ENCODE results near the gene ASTN2.

Gene ASTN2

GRCh38 chr9:117293206-117294114 is 121.4 kb downstream of the ASTN2 start:
- no peak for DNase-seq

GRCh38 chr9:117290856-117291622 is 123.8 kb downstream of the ASTN2 start:
- DNase-seq = no peak

DNA sequence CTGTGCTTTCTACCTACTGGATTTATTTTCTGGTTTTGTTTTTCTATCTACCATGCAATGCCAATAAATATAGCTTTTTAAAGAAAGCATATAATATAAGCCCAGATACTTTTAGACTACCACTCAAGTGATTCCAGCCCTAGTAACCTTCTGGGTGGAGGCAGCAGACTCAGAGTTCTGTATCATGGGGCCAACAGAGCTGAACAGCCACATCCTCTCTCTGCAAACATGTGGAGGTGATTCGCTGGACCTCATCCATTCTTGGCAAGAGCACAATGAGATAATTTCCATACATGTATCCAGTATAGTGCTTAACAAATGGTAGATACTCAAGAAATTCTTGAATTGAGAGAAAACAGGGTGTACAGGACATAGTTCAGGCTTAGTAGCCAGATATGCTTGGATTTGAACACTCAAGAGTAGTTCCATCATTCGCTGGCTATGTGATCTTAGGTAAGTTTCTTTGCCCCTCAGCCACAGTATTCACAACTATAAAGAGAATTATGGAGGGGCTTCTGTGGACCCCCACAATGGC is 124.5 kb downstream of the ASTN2 start:
- DNase-seq = no peak

DNA sequence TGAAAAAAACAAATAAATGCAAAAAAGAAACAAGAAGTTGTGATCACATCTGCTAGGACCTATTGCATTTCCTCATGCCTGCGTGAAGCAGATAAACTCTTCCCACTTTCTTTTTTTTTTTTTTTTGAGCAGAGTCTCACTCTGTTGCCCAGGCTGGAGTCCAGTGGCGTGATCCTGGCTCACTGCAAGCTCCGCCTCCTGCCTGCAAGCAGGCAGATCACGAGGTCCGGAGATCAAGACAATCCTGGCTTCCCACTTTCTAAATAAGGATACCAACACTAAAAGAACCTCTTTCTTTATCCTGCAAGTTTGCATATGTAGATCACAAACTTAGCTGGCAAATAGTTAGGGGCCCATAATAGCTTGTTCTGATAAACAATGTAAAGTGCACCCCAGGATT is 128.6 kb downstream of the ASTN2 start:
- no peak for DNase-seq

DNA sequence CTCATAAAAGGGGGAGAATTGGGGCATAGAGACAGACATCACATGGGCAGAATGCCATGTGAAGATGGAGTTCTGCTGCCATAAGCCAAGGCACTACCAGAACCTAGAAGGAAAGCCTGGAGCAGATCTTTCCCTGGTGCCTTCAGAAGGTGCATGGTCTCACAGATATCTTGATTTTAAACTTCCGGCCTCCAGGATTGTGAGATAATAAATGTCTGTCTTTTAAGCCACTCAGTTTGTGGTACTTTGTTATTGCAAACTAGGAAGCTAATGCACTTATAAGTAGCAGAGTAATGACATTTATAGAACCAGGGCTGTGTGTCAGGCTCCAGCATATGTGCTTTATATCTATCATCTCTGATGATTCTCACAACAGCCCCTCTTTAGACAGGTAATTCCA is 130.4 kb downstream of the ASTN2 start:
- no peak for DNase-seq

DNA sequence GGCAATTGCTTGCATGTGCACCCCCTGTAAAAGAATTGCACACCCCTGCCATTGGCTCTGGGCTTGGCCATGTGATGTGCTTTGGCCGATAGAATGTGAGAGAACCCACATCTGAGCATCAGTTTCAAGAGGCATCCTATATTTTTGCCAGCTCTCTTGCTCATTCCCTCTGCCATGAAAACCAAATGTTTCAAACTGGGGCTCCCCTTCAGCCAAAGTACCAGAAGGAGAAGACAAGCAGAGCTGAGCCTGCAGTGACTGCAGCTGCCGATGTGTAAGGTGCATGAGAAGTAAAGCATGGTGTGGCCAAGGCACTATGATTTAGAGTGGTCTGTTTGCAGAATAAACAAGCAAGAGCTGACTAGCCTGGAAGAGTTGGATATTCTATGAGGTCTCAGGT is 132.3 kb downstream of the ASTN2 start:
- DNase-seq = no peak

DNA sequence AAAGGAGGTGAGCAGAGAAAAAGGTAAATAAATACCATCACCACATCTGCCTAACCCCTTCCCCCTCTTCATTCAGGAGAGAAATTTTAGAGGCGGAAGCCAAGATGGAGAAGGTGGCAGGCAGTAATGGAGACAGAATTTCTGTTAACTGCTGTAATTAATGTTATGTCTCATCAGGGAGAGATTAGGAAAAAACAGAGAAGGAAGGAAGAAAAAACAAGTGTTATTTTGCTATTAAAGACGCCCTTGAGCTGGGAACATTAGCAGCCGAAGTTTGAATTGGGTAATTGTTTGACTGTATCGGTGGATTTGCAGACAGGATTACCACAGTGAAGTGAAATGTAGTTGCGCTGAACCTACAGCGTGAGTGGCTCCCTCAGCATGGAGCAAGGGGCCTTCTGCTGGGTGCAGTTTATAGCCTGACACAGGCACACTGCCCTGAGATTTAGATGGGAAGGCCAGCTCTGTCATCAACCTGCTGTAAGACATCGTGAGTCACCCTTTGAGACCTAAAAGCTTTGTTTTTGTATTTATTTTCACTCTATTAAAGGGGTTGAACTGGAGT is 136.3 kb downstream of the ASTN2 start:
- DNase-seq = peak; percentile 33

DNA sequence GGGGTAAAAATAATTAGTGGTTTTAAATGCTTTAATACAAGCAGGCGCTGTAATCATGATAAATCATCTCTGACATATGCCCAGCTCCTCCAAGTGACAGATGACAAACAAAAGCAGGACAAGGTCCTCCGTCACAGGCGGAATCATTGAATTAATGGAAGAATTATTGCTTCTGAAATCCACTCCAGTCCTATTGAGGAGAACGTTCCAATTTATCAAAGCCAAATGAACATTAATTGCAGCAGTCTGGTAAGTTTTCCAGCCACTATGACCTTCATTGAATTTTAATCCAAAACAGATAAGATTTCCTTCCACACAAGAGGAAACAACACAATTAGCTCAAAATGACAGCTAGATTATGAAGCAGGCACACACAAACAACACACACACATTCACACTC is 136.8 kb downstream of the ASTN2 start:
- DNase-seq = peak; percentile 94

DNA sequence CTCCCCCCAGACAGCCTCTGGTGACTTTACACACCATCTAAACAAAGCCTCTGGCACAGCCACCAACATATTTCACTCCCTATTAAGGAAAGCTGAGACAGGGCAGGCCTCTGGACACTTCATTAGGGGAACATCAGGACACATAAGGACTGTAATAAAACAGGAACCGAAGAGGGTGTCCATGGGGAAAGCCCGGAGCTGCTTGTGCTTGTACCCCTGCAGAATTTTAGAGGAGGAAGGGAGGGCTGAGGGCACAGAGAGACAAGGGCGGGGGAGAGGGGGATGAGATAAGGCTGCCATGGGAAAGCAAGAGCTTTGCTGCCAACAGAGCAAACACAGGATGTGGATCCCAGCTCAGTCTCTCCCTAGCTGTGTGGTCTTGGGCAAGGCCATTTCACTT is 138.4 kb downstream of the ASTN2 start:
- peak; percentile 76 for DNase-seq

- no peak for DNase-seq
These were observed 141.2 kb downstream of the ASTN2 start for GRCh38 chr9:117273612-117274011.

DNA sequence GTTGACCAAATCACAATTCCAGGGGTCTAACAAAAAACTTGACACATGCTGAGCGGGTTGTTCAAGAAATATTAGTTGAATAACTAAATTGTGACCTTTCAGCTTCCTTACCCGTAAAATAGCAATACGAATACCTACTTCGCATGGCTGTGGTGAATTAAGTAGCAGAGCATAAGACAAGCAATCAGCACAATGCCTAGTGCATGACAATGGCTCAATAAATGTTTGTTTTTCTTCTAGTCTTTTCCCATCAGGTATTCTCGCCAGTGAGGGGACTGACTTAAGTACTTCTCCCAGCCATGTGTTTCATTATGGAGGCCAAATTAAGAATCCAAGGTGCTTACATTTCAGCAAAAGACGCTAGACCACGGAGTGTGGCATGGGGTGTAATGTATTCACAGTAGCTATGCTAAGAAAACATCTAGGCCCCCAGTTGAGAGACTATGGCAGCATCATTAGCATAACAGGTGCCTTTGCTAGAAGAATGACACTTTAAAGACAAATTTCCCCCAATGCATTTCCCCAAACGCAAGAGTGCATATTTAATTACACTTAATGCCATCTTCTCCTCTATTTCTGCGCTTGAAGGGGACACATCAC is 145.9 kb downstream of the ASTN2 start:
- DNase-seq = no peak

- no peak for DNase-seq
These were observed 147.9 kb downstream of the ASTN2 start for GRCh38 chr9:117266855-117267497.

GRCh38 chr9:117265253-117265652 is 149.6 kb downstream of the ASTN2 start:
- no peak for DNase-seq

DNA sequence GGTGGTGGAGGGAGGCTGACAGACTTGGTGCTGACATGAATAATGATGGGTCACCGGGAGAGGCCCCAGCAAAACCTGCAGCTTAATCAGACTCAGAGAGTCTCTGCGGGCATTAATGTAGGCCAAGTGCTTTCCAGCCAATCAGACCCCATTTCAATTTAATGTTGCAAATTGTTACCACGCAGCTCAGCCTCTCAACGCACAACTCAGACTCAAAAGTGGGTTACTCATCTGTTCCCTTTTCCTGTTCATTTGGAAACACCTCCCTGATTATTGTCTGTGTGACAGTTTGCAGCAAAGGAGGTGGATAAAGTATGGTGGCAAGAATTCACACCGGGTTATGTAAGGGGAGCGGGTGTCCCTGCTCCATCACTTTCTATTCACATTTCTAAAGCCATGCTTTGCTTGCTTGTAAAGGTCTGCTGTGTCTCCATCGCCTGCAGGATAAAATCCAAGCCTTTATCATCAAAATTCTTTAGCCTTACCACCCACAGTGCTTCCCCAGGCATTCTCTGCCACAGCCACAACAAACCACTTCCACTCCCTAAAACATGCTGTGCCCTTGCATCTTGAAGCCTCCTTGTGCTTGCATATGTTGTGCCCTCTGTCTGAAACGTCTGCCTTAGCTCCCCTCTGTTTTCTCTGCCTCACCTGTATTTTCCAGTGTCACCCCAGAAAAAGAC is 156.5 kb downstream of the ASTN2 start:
- DNase-seq = no peak

DNA sequence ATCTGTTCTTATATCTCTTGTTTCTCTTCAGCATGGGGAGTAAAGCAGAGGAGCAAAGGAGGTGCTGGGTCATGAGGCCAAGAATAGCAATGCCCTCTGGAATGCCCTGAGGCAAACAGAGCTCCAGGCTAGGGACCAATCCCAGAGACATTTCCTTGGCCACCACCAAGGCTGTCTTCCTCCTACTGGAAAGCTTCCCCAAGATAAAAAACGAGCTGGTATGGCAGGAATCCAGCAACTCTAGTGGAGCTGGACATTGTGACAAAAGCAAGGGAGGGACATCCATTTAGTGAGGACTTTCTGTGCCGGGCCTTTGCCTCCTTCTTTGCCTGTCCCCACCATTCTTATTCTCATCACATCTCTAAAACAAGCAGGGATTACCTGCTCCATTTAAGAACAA is 161.6 kb downstream of the ASTN2 start:
- DNase-seq = no peak

DNA sequence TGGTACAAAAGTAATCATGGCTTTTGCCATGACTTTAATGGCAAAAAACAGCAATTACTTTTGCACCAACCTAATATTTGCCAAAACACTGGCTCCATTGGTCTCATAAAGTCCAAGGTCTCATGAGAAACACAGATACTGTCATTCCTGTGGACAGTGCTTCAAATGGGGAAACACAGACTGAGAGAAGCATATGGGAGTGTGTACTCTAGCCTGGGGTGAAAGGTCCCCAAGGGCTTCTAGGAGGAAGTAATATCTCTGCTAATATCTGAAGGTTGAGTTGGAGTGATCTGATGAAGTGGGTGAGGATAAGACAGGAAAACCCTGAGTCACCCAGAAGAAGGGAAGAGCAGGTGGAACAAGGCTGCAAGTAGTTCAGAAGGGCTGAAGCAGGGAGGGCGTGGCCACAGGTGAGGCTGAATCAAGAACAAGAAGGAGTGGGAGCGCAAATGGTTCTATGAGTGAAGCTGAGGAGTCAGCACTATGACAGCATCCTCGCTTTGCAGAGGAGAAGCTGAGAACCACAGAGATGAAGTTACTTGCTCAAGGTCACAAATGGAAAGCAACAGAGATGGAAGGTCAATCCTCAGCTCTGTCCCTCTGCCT is 164.1 kb downstream of the ASTN2 start:
- DNase-seq = no peak

DNA sequence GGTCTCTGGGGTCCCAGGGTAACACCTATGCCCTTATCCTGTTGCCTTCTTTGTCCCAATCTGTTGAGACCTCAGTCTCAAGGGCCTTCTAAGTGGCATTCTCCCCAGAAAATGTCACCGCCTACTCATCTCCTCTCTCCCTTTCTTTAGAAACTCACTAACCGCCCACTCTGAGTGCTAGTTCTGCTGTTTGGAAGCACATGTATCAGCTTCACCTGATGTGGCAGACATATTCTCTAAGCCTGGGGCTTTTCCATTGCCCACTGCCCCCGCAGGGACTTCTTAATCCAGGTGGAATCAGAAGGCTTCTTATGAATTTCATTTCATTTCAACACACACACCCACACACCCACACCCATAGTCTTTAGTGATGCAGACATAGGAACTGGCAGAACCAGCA is 165.1 kb downstream of the ASTN2 start:
- no peak for DNase-seq

DNA sequence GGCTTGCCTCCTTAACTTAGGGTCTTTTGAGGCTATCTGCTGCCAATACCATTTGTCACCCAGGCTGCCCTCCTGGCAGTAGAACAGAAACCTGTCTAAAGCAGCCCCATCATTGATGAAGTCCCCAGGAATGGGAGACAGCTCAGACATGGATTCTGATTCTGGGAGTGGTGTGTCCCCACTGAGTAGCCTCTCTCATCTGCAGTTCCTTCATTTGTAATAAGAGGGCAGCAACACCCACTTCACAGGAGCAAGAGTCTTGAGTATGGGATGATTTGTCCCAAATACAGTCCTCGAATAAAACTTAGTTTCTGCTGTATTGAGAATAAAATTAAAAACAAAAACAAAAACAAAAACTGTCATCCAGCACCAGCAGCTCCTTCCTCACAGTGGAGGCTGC is 167.6 kb downstream of the ASTN2 start:
- no peak for DNase-seq

DNA sequence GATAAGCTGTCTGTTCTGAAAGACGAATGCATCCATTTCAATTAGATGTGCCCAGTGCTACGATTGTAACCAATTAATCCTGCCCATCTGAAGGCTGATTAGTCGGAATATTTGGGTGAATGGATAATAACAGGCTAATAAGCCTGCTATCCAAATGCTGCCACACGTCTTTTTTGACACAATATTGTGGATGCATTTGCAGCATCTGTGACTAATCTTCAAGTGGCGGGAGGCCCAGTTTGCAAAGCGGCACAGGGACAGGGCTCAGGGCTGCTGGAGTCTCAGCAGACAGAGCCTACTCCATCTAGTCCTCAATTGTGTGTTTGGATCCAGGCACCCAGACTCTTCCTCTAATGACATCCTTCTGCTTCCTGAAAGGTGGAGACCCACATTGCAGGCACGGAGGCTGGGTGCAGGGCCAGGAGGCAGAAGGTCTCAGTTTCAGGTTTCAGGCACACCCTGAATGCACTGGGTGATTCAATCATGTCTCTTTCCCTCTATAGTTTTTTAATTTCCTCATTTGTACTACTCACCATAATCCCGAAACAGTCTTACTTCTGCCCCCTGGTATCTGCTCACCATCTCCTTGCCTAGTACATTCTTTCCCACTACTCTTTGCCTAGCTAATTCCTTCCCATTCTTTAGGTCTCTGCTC is 169.6 kb downstream of the ASTN2 start:
- no peak for DNase-seq

DNA sequence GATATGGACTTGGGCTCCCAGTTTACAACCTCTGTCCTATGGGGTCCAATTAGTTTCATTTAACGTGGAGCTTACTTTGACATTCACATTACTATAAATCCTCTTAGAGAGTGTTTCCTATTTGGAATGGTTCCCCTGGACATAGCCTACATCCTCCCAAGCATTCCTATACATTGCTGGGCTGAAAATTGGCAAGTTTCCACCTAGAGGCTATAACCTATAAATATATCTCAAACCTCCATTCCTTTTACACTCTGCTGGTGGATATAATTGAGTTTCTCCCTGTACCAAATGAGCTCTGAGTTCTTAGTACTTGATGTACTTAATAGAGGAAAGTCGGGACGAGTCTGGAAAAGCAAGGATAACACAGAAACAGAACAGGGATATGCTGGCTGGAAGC is 172.8 kb downstream of the ASTN2 start:
- no peak for DNase-seq

DNA sequence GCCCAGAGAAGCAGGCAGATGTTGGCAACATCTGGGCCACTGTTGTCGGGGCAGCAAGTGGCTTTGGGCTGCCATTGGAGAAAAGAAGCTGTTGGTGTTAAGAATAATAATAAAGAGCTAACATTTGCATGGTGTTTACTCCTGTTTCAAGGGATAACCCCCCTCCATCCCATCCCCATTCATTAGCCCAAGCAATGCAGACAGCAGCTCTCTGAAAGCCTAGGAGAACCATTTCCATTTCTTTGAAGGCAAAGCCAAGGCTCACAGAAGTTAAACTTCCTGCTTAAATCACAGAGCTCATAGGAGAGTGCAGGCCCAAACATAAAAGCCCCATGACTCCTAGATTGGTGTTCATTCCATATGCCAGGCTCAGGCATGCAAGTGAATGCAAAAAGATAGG is 175.4 kb downstream of the ASTN2 start:
- DNase-seq = no peak
